GM18519 (cell line): ENCODE data around the gene PHPT1.
"Not testable (repeated sequence)": the region's sequence is repeated elsewhere in the genome, so short reads cannot be mapped to it uniquely, and the experiment has no call there.

ENCODE experiments used
- ATAC-seq: cut with Tn5 transposase; IDR thresholded peaks from one replicate; pipeline ENCODE4 v1.9.1; 2021; ENCODE audit warnings: mild to moderate bottlenecking, moderate library complexity; ENCODE audit not compliant: unreplicated experiment, low FRiP score

The PHPT1 gene

GRCh38 chr9:136857581-136858412, 8.6 kb downstream of the PHPT1 start:
- no peak for ATAC-seq

- ATAC-seq = no peak
These were observed 9.2 kb downstream of the PHPT1 start for GRCh38 chr9:136858452-136858843.

GRCh38 chr9:136858844-136859757, 9.9 kb downstream of the PHPT1 start:
- no peak for ATAC-seq

- ATAC-seq = no peak
These were observed 11.3 kb downstream of the PHPT1 start for GRCh38 chr9:136860529-136860928.

GRCh38 chr9:136860933-136861873, 12.0 kb downstream of the PHPT1 start:
- ATAC-seq = no peak

GRCh38 chr9:136861874-136862457, 12.8 kb downstream of the PHPT1 start:
- no peak for ATAC-seq

GRCh38 chr9:136862849-136863622, 13.8 kb downstream of the PHPT1 start:
- ATAC-seq = no peak

GRCh38 chr9:136863623-136864273, 14.5 kb downstream of the PHPT1 start:
- ATAC-seq = no peak

- no peak for ATAC-seq
These were observed 16.0 kb downstream of the PHPT1 start for GRCh38 chr9:136865041-136865767.

- ATAC-seq = no peak
These were observed 16.5 kb downstream of the PHPT1 start for GRCh38 chr9:136865768-136866103.

GRCh38 chr9:136866898-136867421, 17.8 kb downstream of the PHPT1 start:
- not testable (repeated sequence) for ATAC-seq

GRCh38 chr9:136867480-136867879, 18.3 kb downstream of the PHPT1 start:
- ATAC-seq = no peak

GRCh38 chr9:136867917-136868316, 18.7 kb downstream of the PHPT1 start:
- ATAC-seq = no peak

GRCh38 chr9:136868644-136869043, 19.4 kb downstream of the PHPT1 start:
- no peak for ATAC-seq

GRCh38 chr9:136869611-136870010, 20.4 kb downstream of the PHPT1 start:
- ATAC-seq = not testable (repeated sequence)

- ATAC-seq = no peak
These were observed 25.9 kb downstream of the PHPT1 start for GRCh38 chr9:136875155-136875554.

GRCh38 chr9:136876476-136876875, 27.3 kb downstream of the PHPT1 start:
- ATAC-seq = no peak

GRCh38 chr9:136880651-136881050, 31.4 kb downstream of the PHPT1 start:
- no peak for ATAC-seq
